Esophagus (tissue), 2 donors: ENCODE measurements around the gene CCDC124. TPM values are rescaled to one million over a fixed set of nuclear protein-coding genes. Genes with fewer than 3 reads are reported as not detected.

Experiments
- H3K27ac ChIP-seq, 2 donors: one replicate each; pipeline ENCODE4 v1.5.1; 2013; ENCODE audit warnings: low read depth in 2 of 2, mild to moderate bottlenecking in 2 of 2, inconsistent platforms in 1 of 2, low read length in 1 of 2, moderate library complexity in 1 of 2
- H3K27me3 ChIP-seq, 2 donors: one replicate each; pipeline ENCODE4 v1.6.1; 2013; ENCODE audit warnings: low read length in 2 of 2, control low read depth in 1 of 2, mild to moderate bottlenecking in 1 of 2; ENCODE audit not compliant: insufficient read depth in 2 of 2, control insufficient read depth in 1 of 2
- H3K36me3 ChIP-seq, 2 donors: one replicate each; pipeline ENCODE4 v1.6.1; 2013; ENCODE audit warnings: low read length in 1 of 2; ENCODE audit not compliant: control insufficient read depth in 2 of 2, insufficient read depth in 2 of 2
- H3K4me1 ChIP-seq, 2 donors: one replicate each; pipeline ENCODE4 v1.6.1; 2013; ENCODE audit warnings: low read length in 1 of 2; ENCODE audit not compliant: control insufficient read depth in 2 of 2, insufficient read depth in 2 of 2
- H3K4me3 ChIP-seq, 2 donors: one replicate each; pipeline ENCODE4 v1.5.1; 2013; ENCODE audit warnings: low read length in 2 of 2, mild to moderate bottlenecking in 2 of 2, low read depth in 1 of 2, moderate library complexity in 1 of 2
- H3K9me3 ChIP-seq, 2 donors: one replicate each; pipeline ENCODE4 v1.6.1; 2013; ENCODE audit warnings: mild to moderate bottlenecking in 2 of 2, low read depth in 1 of 2, low read length in 1 of 2, moderate library complexity in 1 of 2; ENCODE audit not compliant: control insufficient read depth in 2 of 2, insufficient read depth in 1 of 2
- WGBS, 2 donors: extraction: QIAGEN DNeasy Blood & Tissue Kit; methylation state at CpG; one replicate each; pipeline ENCODE4 v1.1.7; 2013; 5-methylcytosine and 5-hydroxymethylcytosine counted together
- polyA plus RNA-seq, 2 donors: library from polyadenylated mRNA; stranded (reverse); fragments of 200-250 nt; gene quantifications; one replicate each; pipeline ENCODE4 v1.2.3, GENCODE V29; 2013
- donor health status: healthy with polysubstance abuse.
- donor health status: Bipolar disorder and iron deficiency.

The CCDC124 gene
- polyA plus RNA-seq, 2 donors: 101 to 111 TPM

DNA sequence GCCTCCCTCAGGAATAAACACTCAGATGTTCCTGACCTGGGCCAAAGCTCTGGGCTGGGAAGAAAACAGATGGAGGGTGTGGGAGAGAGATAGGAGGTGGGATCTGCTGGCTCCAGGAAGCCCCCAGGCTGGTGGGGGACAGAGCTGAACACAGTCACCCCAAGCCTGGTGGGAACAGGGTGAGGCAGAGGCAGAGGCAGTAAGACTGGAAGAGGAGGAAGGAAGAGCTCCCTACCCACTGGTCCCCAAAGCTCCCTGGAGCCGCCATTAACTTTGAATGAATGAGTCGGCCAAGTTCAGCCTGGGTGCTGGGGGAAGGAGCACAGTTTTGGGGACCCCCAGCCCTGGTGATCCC lies 33.3 kb downstream of the CCDC124 start:
- Histone ChIP-seq H3K27ac (no peak overlapping the region), H3K9me3 (no peaks in the 10 kb centered on the region), H3K27me3 (peaks cover 0 to 4% of the 10 kb centered on the region in 2 donors), H3K36me3 (no peaks in the 10 kb centered on the region), H3K4me1 (peaks cover 0 to 3% of the 10 kb centered on the region in 2 donors), H3K4me3 (no peak overlapping the region)
- WGBS, 2 donors: 53 to 58% methylated on average over 2 of the region's 2 CpGs

DNA sequence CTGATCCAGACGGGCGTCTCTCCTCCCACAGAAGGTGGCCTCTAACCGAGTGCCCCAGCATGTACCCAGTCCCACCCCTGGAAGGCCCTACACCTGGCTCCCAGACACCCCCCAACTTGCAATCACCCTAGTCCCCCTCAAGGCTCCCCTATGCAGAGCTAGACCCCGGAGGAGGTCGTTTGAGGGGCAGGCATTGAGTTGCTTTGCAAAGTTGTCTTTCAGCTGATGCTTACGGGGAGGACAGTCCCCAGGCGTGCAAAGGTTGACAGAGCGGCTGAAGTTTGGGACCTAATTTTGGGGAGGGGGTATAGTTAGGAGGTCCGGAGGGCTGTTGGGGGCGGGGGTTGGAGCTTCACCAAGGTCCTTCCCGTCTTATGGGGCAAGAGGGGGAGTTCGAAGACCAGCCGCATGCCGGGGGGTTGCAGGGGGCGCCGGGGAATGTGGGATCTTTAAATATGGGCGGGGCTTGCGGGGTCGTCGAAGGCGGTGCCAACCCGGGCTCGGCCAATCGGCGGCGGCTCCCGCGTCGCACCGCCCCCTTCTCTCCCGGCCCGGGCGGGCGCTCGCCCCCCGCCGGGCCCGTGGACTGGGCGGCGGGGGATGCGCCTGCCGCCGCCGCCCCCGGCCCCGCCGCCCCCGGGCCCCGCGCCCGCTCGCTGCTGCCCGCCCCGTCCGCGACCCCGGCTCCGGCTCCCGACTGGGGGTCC lies 33.9 kb downstream of the CCDC124 start, which contains the start of gene KCNN1:
TSS of gene KCNN1 (plus strand) at position 558 of the 707 bp plus-strand sequence. CDS start 6,782 bp downstream, outside the sequence.
- Histone ChIP-seq H3K36me3 (no peaks in the 10 kb centered on the region), H3K4me3 (peak within 1 kb of the TSS in 1 of 2 donors; percentile 9), H3K27me3 (peaks cover 0 to 4% of the 10 kb centered on the region in 2 donors), H3K9me3 (no peaks in the 10 kb centered on the region), H3K4me1 (peaks cover 0 to 3% of the 10 kb centered on the region in 2 donors), H3K27ac (no peak within 1 kb of the TSS)
- 6 to 9% methylated on average over 26 to 59 of the region's 59 CpGs for WGBS, 2 donors

DNA sequence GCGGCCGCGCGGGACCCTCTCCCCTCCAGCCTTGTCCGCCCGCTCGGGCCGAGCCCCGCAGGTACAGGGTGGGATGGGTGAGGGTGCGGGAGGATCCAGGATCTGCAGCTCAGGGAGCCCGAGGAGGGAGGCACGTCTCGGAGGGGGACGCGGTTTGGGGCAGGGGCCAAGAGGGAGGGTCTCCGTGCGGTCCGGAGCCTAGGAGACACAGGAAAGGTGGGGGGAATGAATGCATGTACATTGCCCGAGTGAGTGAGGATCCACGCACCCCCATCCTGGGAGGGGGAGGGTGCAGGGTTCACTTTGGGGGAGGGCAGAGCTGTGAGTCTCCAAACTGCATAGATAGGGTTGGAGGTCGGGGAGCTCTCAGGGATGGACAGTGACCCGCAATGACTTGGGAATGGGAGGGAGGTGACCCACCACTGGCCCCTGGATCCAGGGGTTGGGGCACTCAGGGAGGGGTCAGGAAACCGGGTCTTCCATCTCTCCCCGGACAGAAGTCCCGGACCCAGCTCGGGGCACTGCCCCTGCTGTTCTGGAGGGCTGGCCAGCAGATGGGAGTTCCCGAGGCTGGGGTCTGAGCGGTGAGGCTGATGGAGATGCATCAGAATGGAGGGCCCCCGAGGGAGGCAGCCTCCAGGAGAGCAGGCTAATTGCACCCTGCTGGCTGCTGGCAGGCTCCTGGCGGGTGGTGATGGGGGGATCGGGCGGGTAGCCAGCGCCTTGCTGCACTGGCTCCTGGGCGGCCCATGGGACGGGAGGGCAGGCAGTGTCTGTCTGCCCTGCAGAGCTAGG lies 34.6 kb downstream of the CCDC124 start:
- Histone ChIP-seq H3K36me3 (no peaks in the 10 kb centered on the region), H3K27ac (no peak overlapping the region), H3K4me3 (peak overlapping the region in 1 of 2 donors; percentile 9), H3K9me3 (no peaks in the 10 kb centered on the region), H3K4me1 (peaks cover 0 to 3% of the 10 kb centered on the region in 2 donors), H3K27me3 (peaks cover 0 to 4% of the 10 kb centered on the region in 2 donors)
- WGBS, 2 donors: 13 to 14% methylated on average over 33 to 35 of the region's 35 CpGs

GRCh38 chr19:17968362-17968761 lies 35.5 kb downstream of the CCDC124 start:
- Histone ChIP-seq H3K36me3 (no peaks in the 10 kb centered on the region), H3K4me3 (no peak overlapping the region), H3K9me3 (no peaks in the 10 kb centered on the region), H3K27ac (no peak overlapping the region), H3K4me1 (peaks cover 0 to 3% of the 10 kb centered on the region in 2 donors), H3K27me3 (peaks cover 0 to 4% of the 10 kb centered on the region in 2 donors)
- WGBS, 2 donors: 69 to 73% methylated on average over 4 of the region's 4 CpGs

DNA sequence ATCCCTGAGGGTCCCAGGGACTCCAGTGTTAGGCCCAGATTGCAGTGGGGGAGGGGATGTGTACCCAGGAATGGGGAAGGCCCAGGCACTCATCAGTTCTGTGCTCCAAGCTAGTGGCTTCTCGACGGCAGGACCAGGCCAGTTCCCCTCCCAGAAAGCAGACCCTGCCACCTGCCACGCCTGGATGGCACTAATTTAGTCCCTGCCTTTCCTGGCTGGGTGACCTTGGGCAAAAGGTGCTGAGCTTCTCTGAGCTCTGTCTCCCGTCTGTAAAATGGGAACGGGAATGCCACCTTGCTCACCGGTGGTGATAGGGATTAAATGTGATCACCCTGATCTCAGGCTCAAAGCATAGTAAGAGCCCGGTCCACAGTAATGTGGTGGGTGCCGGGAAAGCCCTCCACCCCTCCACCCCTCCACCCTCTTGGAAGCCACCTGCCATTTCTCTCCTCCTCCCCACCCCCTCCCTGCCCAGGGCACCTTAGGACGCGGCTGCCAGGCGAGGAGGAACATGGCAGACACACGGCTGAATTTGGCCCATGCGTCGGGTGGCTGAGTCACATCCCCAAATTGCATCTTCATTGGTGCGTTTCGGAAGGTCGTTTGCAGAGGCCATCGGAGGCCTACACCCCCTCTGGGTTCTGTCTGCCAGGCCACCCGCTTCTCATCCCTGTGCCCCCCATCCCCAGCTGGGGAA lies 36.4 kb downstream of the CCDC124 start:
- Histone ChIP-seq H3K36me3 (no peaks in the 10 kb centered on the region), H3K9me3 (no peaks in the 10 kb centered on the region), H3K27me3 (peaks cover 0 to 4% of the 10 kb centered on the region in 2 donors), H3K4me3 (no peak overlapping the region), H3K27ac (no peak overlapping the region), H3K4me1 (peaks cover 0 to 3% of the 10 kb centered on the region in 2 donors)
- 81 to 85% methylated on average over 19 of the region's 19 CpGs for WGBS, 2 donors

DNA sequence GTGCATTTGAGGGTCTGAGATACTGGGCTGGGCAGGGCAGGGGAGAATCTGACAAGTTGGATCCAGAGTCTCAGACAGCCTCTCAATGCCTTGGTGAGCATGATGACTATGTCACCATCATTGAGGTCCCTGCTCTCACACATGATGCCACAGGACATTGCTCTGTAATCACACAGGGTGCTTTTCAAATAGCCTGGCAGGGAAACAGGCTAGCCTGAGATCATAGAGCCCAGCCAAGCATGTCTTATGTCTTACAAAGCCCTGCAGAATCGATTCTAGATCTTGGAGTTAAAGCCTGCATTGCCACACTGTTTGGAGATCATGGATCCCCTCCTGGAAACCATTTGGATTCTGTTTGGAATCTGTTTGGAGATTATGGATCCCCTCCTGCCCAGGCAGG lies 39.4 kb downstream of the CCDC124 start:
- H3K36me3 ChIP-seq: no peaks in the 10 kb centered on the region
- no peak overlapping the region for H3K4me3 ChIP-seq
- H3K27ac ChIP-seq: no peak overlapping the region
- peaks cover 0 to 1% of the 10 kb centered on the region in 2 donors for H3K27me3 ChIP-seq
- 58 to 71% methylated on average over 1 of the region's 1 CpG for WGBS, 2 donors
- H3K4me1 ChIP-seq: peaks cover 0 to 1% of the 10 kb centered on the region in 2 donors
- no peaks in the 10 kb centered on the region for H3K9me3 ChIP-seq

DNA sequence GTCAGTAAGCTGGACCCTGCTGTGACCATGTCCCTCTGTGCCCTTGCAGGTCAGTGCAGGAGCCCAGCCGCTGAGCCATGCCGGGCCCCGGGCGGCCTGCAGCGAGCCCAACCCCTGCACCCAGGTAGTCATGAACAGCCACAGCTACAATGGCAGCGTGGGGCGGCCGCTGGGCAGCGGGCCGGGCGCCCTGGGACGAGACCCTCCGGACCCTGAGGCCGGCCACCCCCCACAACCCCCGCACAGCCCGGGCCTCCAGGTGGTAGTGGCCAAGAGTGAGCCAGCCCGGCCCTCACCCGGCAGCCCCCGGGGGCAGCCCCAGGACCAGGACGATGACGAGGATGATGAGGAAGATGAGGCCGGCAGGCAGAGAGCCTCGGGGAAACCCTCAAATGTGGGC lies 40.9 kb downstream of the CCDC124 start:
- no peaks in the 10 kb centered on the region for H3K36me3 ChIP-seq
- H3K27me3 ChIP-seq: no peaks in the 10 kb centered on the region
- no peaks in the 10 kb centered on the region for H3K4me1 ChIP-seq
- H3K9me3 ChIP-seq: no peaks in the 10 kb centered on the region
- WGBS, 2 donors: 92% methylated on average over 22 to 23 of the region's 23 CpGs
- no peak overlapping the region for H3K27ac ChIP-seq
- H3K4me3 ChIP-seq: no peak overlapping the region

- Histone ChIP-seq H3K4me1 (no peaks in the 10 kb centered on the region), H3K9me3 (no peaks in the 10 kb centered on the region), H3K27me3 (no peaks in the 10 kb centered on the region), H3K4me3 (no peak overlapping the region), H3K36me3 (no peaks in the 10 kb centered on the region), H3K27ac (no peak overlapping the region)
- 89 to 94% methylated on average over 6 of the region's 6 CpGs for WGBS, 2 donors
Observed at GRCh38 chr19:17974551-17974950, 41.7 kb downstream of the CCDC124 start.

DNA sequence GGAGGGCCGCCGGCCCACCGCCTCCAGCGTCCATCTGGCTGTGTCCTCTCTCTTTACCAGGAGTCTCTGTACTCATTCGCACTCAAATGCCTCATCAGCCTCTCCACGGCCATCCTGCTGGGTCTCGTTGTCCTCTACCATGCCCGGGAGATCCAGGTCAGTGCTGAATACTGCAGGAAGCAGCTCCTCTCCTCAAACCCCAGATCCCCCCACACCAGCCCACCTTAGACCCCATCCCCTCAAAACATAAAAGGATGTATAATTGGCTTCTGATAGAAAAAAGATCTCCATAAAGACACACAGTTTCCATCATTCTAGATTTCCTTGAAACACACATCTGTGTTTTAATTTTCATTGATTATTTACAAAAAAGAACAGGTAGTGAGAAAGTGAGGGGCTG lies 42.2 kb downstream of the CCDC124 start:
- 87 to 88% methylated on average over 8 of the region's 8 CpGs for WGBS, 2 donors
- Histone ChIP-seq H3K9me3 (no peaks in the 10 kb centered on the region), H3K4me1 (no peaks in the 10 kb centered on the region), H3K36me3 (no peaks in the 10 kb centered on the region), H3K4me3 (no peak overlapping the region), H3K27me3 (no peaks in the 10 kb centered on the region), H3K27ac (no peak overlapping the region)
